ENCODE measurements around the gene RHBDL1. TPM values are rescaled to one million over a fixed set of nuclear protein-coding genes. Genes with fewer than 3 reads are reported as not detected.

Gene RHBDL1
- total and polyA plus RNA-seq, 2 donors (not counting 1 experiment from before 2014, with no cell fraction given): 0.76 to 7.1 TPM

- Histone ChIP-seq H2AFZ (ENCODE audit: low read length) (peak within 1 kb of the TSS; percentile 14), H3K4me3 (replicated peaks in 1 of 4; ENCODE audit: control extremely low read depth in 1 of 4, insufficient read depth in 1 of 4, low read depth in 3 of 4, low read length in 4 of 4) (peak within 1 kb of the TSS; percentile 58 to 74 (median 68)), H3K79me2 (ENCODE audit: control insufficient read depth, insufficient read depth, low read length) (peaks cover 6% of the 10 kb centered on the region), H3K36me3 (ENCODE audit: control insufficient read depth, insufficient read depth, low read length) (peaks cover 6% of the 10 kb centered on the region), H4K20me1 (ENCODE audit: control insufficient read depth, extremely low read depth, insufficient read depth, low read length) (no peaks in the 10 kb centered on the region), H3K27me3 (ENCODE audit: control insufficient read depth, insufficient read depth, low read length) (no peaks in the 10 kb centered on the region), H3K4me2 (ENCODE audit: extremely low read depth, insufficient read depth, low read length) (peak within 1 kb of the TSS; percentile 98), H3K4me1 (ENCODE audit: control insufficient read depth, extremely low read depth, insufficient read depth, low read length) (peaks cover 7% of the 10 kb centered on the region), H3K9ac (ENCODE audit: insufficient read depth, low read length) (peak within 1 kb of the TSS; percentile 83), H3K27ac (ENCODE audit: insufficient read depth, low read length) (peak within 1 kb of the TSS; percentile 88), H3K9me3 (ENCODE audit: control insufficient read depth, insufficient read depth, low read depth, low read length) (no peaks in the 10 kb centered on the region)
- TF ChIP-seq EZH2 (IDR thresholded peaks at IDR 0.05; ENCODE audit: low read length, missing control alignments): no peak
- TF ChIP-seq CTCF (conservative IDR thresholded peaks at IDR 0.05 in 1 of 2, IDR thresholded peaks at IDR 0.05 in 1 of 2; ENCODE audit: low read depth in 1 of 2, low read length in 2 of 2): no peak
- DNase-seq (ENCODE audit: low read depth in 2 of 2): peak; percentile 89
These were observed 26.5 kb upstream of the RHBDL1 start, which contains the start of gene WDR90 for GRCh38 chr16:648781-649589. TSS of gene WDR90 (plus strand) at chr16:649365. CDS start at chr16:649417, 52 bp downstream.

GRCh38 chr16:649631-650030 lies 25.8 kb upstream of the RHBDL1 start:
- Histone ChIP-seq H3K9ac (ENCODE audit: insufficient read depth, low read length) (peak overlapping the region; percentile 83), H3K4me1 (ENCODE audit: control insufficient read depth, extremely low read depth, insufficient read depth, low read length) (peaks cover 7% of the 10 kb centered on the region), H3K27ac (ENCODE audit: insufficient read depth, low read length) (peak overlapping the region; percentile 88), H3K36me3 (ENCODE audit: control insufficient read depth, insufficient read depth, low read length) (peaks cover 6% of the 10 kb centered on the region), H4K20me1 (ENCODE audit: control insufficient read depth, extremely low read depth, insufficient read depth, low read length) (no peaks in the 10 kb centered on the region), H3K4me3 (replicated peaks in 1 of 4; ENCODE audit: control extremely low read depth in 1 of 4, insufficient read depth in 1 of 4, low read depth in 3 of 4, low read length in 4 of 4) (peak overlapping the region in 3 of 4 experiments; percentile 58 to 74 (median 70)), H3K79me2 (ENCODE audit: control insufficient read depth, insufficient read depth, low read length) (peaks cover 6% of the 10 kb centered on the region), H2AFZ (ENCODE audit: low read length) (no peak overlapping the region), H3K9me3 (ENCODE audit: control insufficient read depth, insufficient read depth, low read depth, low read length) (no peaks in the 10 kb centered on the region), H3K4me2 (ENCODE audit: extremely low read depth, insufficient read depth, low read length) (peak overlapping the region; percentile 79), H3K27me3 (ENCODE audit: control insufficient read depth, insufficient read depth, low read length) (no peaks in the 10 kb centered on the region)
- DNase-seq (ENCODE audit: low read depth in 2 of 2): no peak
- TF ChIP-seq CTCF (conservative IDR thresholded peaks at IDR 0.05 in 1 of 2, IDR thresholded peaks at IDR 0.05 in 1 of 2; ENCODE audit: low read depth in 1 of 2, low read length in 2 of 2): no peak

GRCh38 chr16:651844-652243 lies 23.6 kb upstream of the RHBDL1 start:
- Histone ChIP-seq H4K20me1 (ENCODE audit: control insufficient read depth, extremely low read depth, insufficient read depth, low read length) (no peaks in the 10 kb centered on the region), H3K27ac (ENCODE audit: insufficient read depth, low read length) (no peak overlapping the region), H3K9ac (ENCODE audit: insufficient read depth, low read length) (no peak overlapping the region), H3K36me3 (ENCODE audit: control insufficient read depth, insufficient read depth, low read length) (peaks cover 8% of the 10 kb centered on the region), H3K9me3 (ENCODE audit: control insufficient read depth, insufficient read depth, low read depth, low read length) (no peaks in the 10 kb centered on the region), H3K4me3 (replicated peaks in 1 of 4; ENCODE audit: control extremely low read depth in 1 of 4, insufficient read depth in 1 of 4, low read depth in 3 of 4, low read length in 4 of 4) (no peak overlapping the region), H3K4me2 (ENCODE audit: extremely low read depth, insufficient read depth, low read length) (no peak overlapping the region), H3K79me2 (ENCODE audit: control insufficient read depth, insufficient read depth, low read length) (peaks cover 6% of the 10 kb centered on the region), H3K4me1 (ENCODE audit: control insufficient read depth, extremely low read depth, insufficient read depth, low read length) (peaks cover 7% of the 10 kb centered on the region), H2AFZ (ENCODE audit: low read length) (no peak overlapping the region), H3K27me3 (ENCODE audit: control insufficient read depth, insufficient read depth, low read length) (no peaks in the 10 kb centered on the region)
- TF ChIP-seq CTCF (conservative IDR thresholded peaks at IDR 0.05 in 1 of 2, IDR thresholded peaks at IDR 0.05 in 1 of 2; ENCODE audit: low read depth in 1 of 2, low read length in 2 of 2) (no peak), EZH2 (IDR thresholded peaks at IDR 0.05; ENCODE audit: low read length, missing control alignments) (no peak)
- no peak for DNase-seq (ENCODE audit: low read depth in 2 of 2)

All from fibroblast of lung (primary cell).